22Rv1 (cell line): ENCODE results near the gene MED10.

Source experiments
- H3K27ac ChIP-seq: fragments of 450-650 bp; 2 replicates; pipeline ENCODE4 v1.5.1; 2017
- CTCF ChIP-seq: fragments of 450-650 bp; IDR thresholded peaks from 2 replicates; pipeline ENCODE4 v1.5.1; 2017; ENCODE audit warnings: mild to moderate bottlenecking
- ZFX ChIP-seq: fragments of 450-650 bp; IDR thresholded peaks from 2 replicates; pipeline ENCODE4 v1.6.1; 2017; ENCODE audit warnings: antibody characterized with exemption, borderline replicate concordance

Gene MED10

GRCh38 chr5:6394429-6395101, 16.2 kb upstream of the MED10 start:
- no peak overlapping the region for H3K27ac ChIP-seq
- TF ChIP-seq CTCF (no peak), ZFX (no peak)

DNA sequence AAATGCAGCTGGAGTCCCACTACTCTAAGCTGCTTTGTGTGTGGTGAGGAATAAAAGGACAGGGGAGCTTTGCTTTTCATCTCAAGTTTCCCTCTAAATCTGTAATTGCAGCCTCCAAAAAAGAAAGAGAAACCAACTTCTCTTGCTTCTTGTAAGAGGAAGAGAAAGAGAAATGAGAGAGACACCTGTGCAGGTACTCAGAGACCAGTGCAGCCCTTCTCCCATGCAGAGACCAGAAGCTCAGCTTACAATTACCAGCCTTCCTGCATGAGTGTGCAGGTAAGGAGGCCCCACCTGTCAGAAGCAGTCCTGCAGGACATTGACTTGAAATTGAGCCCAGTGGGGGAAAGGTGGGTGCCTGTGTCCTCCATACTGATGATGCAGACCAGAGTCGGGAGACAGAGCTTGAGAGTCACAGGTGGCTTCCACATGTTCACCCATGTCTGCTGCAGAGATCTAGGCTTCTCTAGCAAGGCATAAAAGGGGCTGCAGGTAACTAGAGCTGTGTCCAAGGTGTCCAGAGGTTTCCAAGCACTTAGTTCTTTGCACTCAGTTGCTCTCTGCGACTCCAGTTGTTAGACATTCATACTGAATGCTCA, 15.3 kb upstream of the MED10 start:
- TF ChIP-seq CTCF (no peak), ZFX (no peak)
- H3K27ac ChIP-seq, result no peak overlapping the region

- H3K27ac ChIP-seq, result no peak overlapping the region
- TF ChIP-seq CTCF (no peak), ZFX (no peak)
Observed at GRCh38 chr5:6392561-6392960, 14.2 kb upstream of the MED10 start.

DNA sequence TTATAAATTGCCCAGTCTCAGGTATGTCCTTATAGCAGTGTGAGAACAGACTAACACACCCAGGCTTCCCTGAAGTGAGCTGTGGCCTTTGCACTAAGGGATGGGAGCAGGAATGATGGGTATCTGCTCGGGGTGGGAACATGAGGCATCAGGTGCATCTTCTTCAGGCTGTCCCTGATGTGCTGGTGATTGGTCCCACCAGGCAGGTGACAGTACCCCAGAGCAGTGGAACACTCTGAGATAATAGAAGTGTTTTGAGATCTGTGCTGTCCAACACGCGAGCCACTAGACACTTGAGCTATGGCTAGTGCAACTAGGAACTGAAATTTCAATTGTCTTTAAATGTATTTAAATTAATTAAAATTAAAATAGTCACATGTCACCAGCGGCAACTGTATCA, 12.8 kb upstream of the MED10 start:
- no peak for TF ChIP-seq CTCF
- TF ChIP-seq ZFX, result no peak

DNA sequence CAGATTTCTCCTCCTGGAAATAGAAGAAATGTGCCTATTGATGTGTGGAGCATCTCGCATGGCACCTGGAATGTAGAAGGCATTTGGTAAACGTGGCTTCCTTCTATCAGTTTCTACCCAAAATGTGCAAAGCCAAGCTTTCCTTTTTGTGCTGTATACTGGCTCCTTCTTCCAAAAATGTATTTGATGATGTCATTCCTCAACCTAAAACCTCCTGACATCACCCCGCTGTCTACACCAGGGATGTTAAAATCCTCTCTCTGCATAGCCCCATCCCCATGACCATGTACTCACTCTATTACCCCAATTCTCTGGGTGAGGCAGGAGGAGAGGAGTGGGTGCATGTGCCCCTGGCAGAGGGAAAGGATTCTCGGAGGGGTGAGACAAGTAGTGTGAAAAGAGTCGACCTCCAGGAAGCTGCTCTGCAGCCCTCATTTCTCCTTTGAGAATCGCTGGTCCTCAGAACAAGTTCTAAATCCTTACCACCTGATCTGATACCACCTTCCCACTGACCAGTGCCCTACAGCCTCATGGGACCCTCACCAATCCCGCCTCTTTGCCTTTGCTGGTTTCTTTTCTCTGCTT, 11.7 kb upstream of the MED10 start:
- no peak for TF ChIP-seq ZFX
- no peak overlapping the region for H3K27ac ChIP-seq

More for the DNA sequence above, 12.8 kb upstream of the MED10 start:
- H3K27ac ChIP-seq, result no peak overlapping the region

DNA sequence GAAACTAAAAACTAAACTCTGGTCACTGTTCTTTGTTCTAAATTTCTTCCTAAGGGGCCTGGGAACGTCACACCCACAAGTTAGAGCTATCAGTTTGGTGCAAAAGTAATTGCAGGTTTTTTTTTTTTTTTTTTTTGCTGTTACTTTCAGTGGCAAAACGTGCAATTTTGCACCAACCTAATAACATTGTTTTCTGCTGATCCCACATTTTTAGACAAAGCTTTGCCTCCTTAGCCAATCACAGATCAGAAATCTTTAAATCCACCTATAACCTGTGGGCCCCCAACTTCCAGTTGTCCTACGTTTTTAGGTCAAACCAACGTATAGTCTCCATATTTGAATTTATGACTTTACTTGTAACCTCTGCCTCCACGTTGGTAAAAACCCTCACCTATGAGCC, 11.1 kb upstream of the MED10 start:
- no peak for TF ChIP-seq CTCF
- no peak for TF ChIP-seq ZFX
- no peak overlapping the region for H3K27ac ChIP-seq

DNA sequence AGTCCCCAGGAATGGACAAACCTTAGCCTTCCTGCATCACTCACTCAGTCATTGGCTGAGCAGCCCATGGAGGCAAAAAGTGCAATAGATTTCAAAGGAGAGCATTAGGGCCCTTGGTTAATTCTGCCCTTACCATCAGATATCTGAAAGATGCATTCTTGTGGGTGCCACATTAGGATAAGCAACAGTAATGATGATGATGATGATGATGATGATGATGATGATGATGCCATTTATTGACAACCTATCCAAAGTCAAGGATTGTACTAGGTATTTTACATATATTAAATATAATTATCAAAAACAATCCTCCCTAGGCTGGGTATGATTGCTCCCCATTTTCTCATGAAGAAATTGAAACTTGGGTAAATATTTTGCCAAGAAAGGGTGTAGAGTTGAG, 9.6 kb upstream of the MED10 start:
- no peak for TF ChIP-seq ZFX
- no peak for TF ChIP-seq CTCF
- H3K27ac ChIP-seq, result no peak overlapping the region
